ENCODE results near the gene ZSCAN5A.

Gene ZSCAN5A

GRCh38 chr19:56315077-56315828 is 614 bp upstream of the ZSCAN5A start:
- peak overlapping the region; percentile 80 for H3K4me3 ChIP-seq (ENCODE audit: low read depth, low read length)
- TF ChIP-seq CTCF (IDR thresholded peaks at IDR 0.05; ENCODE audit: low read depth, low read length), result no peak
- in situ Hi-C loops (cut with HindIII; ENCODE audit: low sequenced_read_pairs), result no loop called here
- peak; percentile 99 for DNase-seq (ENCODE audit: low read depth, low spot score)

GRCh38 chr19:56314018-56314380 is 640 bp downstream of the ZSCAN5A start:
- no peak for DNase-seq (ENCODE audit: low read depth, low spot score)
- H3K4me3 ChIP-seq (ENCODE audit: low read depth, low read length), result peak overlapping the region; percentile 80

GRCh38 chr19:56312787-56313657 is 1.6 kb downstream of the ZSCAN5A start:
- no peak for TF ChIP-seq CTCF (IDR thresholded peaks at IDR 0.05; ENCODE audit: low read depth, low read length)
- DNase-seq (ENCODE audit: low read depth, low spot score), result no peak
- in situ Hi-C loops (cut with HindIII; ENCODE audit: low sequenced_read_pairs), result no loop called here
- H3K4me3 ChIP-seq (ENCODE audit: low read depth, low read length), result no peak overlapping the region

More at GRCh38 chr19:56314018-56314380, 640 bp downstream of the ZSCAN5A start:
- TF ChIP-seq CTCF (IDR thresholded peaks at IDR 0.05; ENCODE audit: low read depth, low read length), result no peak
- in situ Hi-C loops (cut with HindIII; ENCODE audit: low sequenced_read_pairs), result no loop called here

- no peak for TF ChIP-seq CTCF (IDR thresholded peaks at IDR 0.05; ENCODE audit: low read depth, low read length)
- H3K4me3 ChIP-seq (ENCODE audit: low read depth, low read length), result no peak overlapping the region
- in situ Hi-C loops (cut with HindIII; ENCODE audit: low sequenced_read_pairs), result no loop called here
- no peak for DNase-seq (ENCODE audit: low read depth, low spot score)
Observed at GRCh38 chr19:56312342-56312741, 2.3 kb downstream of the ZSCAN5A start.

GRCh38 chr19:56310462-56310861 is 4.2 kb downstream of the ZSCAN5A start:
- in situ Hi-C loops (cut with HindIII; ENCODE audit: low sequenced_read_pairs), result no loop called here
- DNase-seq (ENCODE audit: low read depth, low spot score), result no peak
- no peak for TF ChIP-seq CTCF (IDR thresholded peaks at IDR 0.05; ENCODE audit: low read depth, low read length)
- H3K4me3 ChIP-seq (ENCODE audit: low read depth, low read length), result no peak overlapping the region

DNA sequence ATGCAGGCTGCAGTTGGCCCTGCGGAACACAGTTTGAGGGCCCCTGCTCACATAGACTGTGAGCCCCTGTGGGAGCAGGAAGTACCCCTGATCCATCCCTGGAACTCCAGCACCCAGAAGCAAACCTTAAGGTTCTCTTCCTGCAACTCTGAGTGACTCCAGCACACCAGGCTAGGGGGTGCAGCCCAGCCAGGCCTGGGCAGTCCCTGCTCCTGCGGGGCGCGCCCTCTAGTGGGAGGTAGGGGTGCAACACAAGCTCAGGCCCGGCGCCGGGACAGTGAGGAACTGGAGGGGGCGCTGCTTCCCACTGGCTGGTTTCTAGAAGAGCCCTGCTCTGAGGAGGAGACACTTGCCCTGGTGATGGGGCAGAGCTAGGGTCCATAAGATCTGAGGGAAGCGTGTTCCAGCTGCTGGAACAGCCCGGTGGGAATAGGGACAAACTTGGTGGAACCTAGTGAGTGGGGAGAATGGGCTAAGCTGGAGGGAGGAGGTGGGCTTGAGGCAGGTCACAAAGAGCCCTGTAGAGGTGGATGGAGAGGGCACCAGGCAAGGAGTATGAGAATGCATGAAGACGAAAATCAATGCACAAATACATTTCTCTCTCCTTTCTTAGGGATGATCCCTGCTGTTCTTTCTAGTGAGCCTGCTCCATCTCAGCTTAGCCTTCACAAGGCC is 5.0 kb downstream of the ZSCAN5A start:
- TF ChIP-seq CTCF (IDR thresholded peaks at IDR 0.05; ENCODE audit: low read depth, low read length), result peak; percentile 81
- in situ Hi-C loops (cut with HindIII; ENCODE audit: low sequenced_read_pairs), result no loop called here
- peak; percentile 9 for DNase-seq (ENCODE audit: low read depth, low spot score)
- no peak overlapping the region for H3K4me3 ChIP-seq (ENCODE audit: low read depth, low read length)

Measured in astrocyte of the spinal cord (primary cell).